GM23338 (cell line): ENCODE measurements around the gene KRTAP5-2. TPM values are rescaled to one million over a fixed set of nuclear protein-coding genes. Genes with fewer than 3 reads are reported as not detected.

Source experiments
- ATAC-seq: fragments of 200-7000 bp; cut with Tn5 transposase; 3 replicates; pipeline ENCODE4 v1.9.1; 2020
- DNase-seq: peaks from one replicate; pipeline ENCODE4 v3.0.0-alpha.2; 2015; ENCODE audit warnings: low spot score
- H2AFZ ChIP-seq: fragments of 200-600 bp; sonication (generic); 2 replicates; pipeline ENCODE4 v1.8.0; 2016; ENCODE audit warnings: antibody characterized with exemption, mild to moderate bottlenecking, moderate library complexity
- H3F3A ChIP-seq: fragments of 200-600 bp; sonication (generic); replicated peaks from 2 replicates; pipeline ENCODE4 v1.8.0; 2017; ENCODE audit warnings: antibody characterized with exemption, mixed run types, low read depth
- H3K27ac ChIP-seq: fragments of 200-600 bp; sonication (generic); 2 replicates; pipeline ENCODE4 v1.6.1; 2016; ENCODE audit warnings: low read depth
- H3K27me3 ChIP-seq: fragments of 200-600 bp; sonication (generic); 2 replicates; pipeline ENCODE4 v1.8.0; 2016; ENCODE audit warnings: mild to moderate bottlenecking, mixed run types, moderate library complexity; ENCODE audit not compliant: insufficient read depth
- H3K36me3 ChIP-seq: fragments of 200-600 bp; sonication (generic); 2 replicates; pipeline ENCODE4 v1.8.0; 2016; ENCODE audit warnings: mild to moderate bottlenecking; ENCODE audit not compliant: insufficient read depth
- H3K4me1 ChIP-seq: fragments of 200-600 bp; sonication (generic); 2 replicates; pipeline ENCODE4 v1.8.0; 2016; ENCODE audit warnings: mild to moderate bottlenecking, moderate library complexity; ENCODE audit not compliant: insufficient read depth
- H3K4me2 ChIP-seq: fragments of 200-600 bp; sonication (generic); 2 replicates; pipeline ENCODE4 v1.7.1; 2017; ENCODE audit warnings: mixed run types
- H3K4me3 ChIP-seq: fragments of 200-600 bp; sonication (generic); 2 replicates; pipeline ENCODE4 v1.6.1; 2016; ENCODE audit warnings: mixed run types
- H3K79me2 ChIP-seq: fragments of 200-600 bp; sonication (generic); replicated peaks from 2 replicates; pipeline ENCODE4 v1.8.0; 2017; ENCODE audit warnings: mild to moderate bottlenecking; ENCODE audit not compliant: insufficient read depth
- H3K9me2 ChIP-seq: fragments of 200-600 bp; sonication (generic); 2 replicates; pipeline ENCODE4 v1.8.0; 2017; ENCODE audit not compliant: insufficient read depth
- H4K20me1 ChIP-seq: fragments of 200-600 bp; sonication (generic); replicated peaks from 2 replicates; pipeline ENCODE4 v1.8.0; 2017; ENCODE audit warnings: mild to moderate bottlenecking; ENCODE audit not compliant: insufficient read depth
- H3K27ac Mint-ChIP-seq: 2 replicates; pipeline ENCODE4 v1.8.0; 2020; ENCODE audit warnings: inconsistent platforms, mild to moderate bottlenecking, moderate library complexity, mixed read lengths
- H3K27me3 Mint-ChIP-seq: 3 replicates; pipeline ENCODE4 v1.8.0; 2022; ENCODE audit warnings: low read depth, mild to moderate bottlenecking, moderate library complexity, mixed read lengths, inconsistent platforms; ENCODE audit not compliant: insufficient read depth, poor library complexity
- H3K36me3 Mint-ChIP-seq: 3 replicates; pipeline ENCODE4 v1.8.0; 2021; ENCODE audit warnings: low read depth, mild to moderate bottlenecking, inconsistent platforms, moderate library complexity, mixed read lengths
- H3K4me1 Mint-ChIP-seq: 3 replicates; pipeline ENCODE4 v1.8.0; 2020; ENCODE audit warnings: mild to moderate bottlenecking, inconsistent platforms, mixed read lengths
- H3K4me3 Mint-ChIP-seq: 3 replicates; pipeline ENCODE4 v1.8.0; 2021; ENCODE audit warnings: moderate library complexity, mild to moderate bottlenecking, inconsistent platforms, mixed read lengths
- H3K9me3 Mint-ChIP-seq: 3 replicates; pipeline ENCODE4 v1.8.0; 2020; ENCODE audit warnings: moderate library complexity, mild to moderate bottlenecking, inconsistent platforms, mixed read lengths
- EZH2phosphoT487 ChIP-seq: fragments of 200-600 bp; sonication (generic); IDR thresholded peaks from one replicate; pipeline ENCODE4 v1.8.1; 2018; ENCODE audit warnings: antibody characterized with exemption; ENCODE audit not compliant: unreplicated experiment
- NANOG ChIP-seq: IDR thresholded peaks from 2 replicates; pipeline ENCODE4 v1.6.1; 2016; ENCODE audit warnings: antibody characterized with exemption, borderline replicate concordance
- REST ChIP-seq: IDR thresholded peaks from one replicate; pipeline ENCODE4 v1.6.1; 2018; ENCODE audit warnings: antibody characterized with exemption; ENCODE audit not compliant: unreplicated experiment
- STAT1 ChIP-seq: IDR thresholded peaks from one replicate; pipeline ENCODE4 v1.6.1; 2016; ENCODE audit warnings: antibody characterized with exemption; ENCODE audit not compliant: unreplicated experiment
- ZNF114 ChIP-seq: fragments of 250-450 bp; sonication (Bioruptor Pico); IDR thresholded peaks from 2 replicates; pipeline ENCODE4 v1.5.0; 2020; ENCODE audit warnings: mild to moderate bottlenecking, moderate library complexity
- ZNF462 ChIP-seq: fragments of 250-450 bp; sonication (Bioruptor Pico); IDR thresholded peaks from 2 replicates; pipeline ENCODE4 v1.5.0; 2020; ENCODE audit warnings: mild to moderate bottlenecking, moderate library complexity
- polyA plus RNA-seq: library from polyadenylated mRNA; unstranded; fragments of >200 nt; fragmentation: Nextera tagmentation; extraction: Ambion mirVana; gene quantifications from 2 replicates; pipeline ENCODE4 v1.2.1, GENCODE V29; 2016
- total RNA-seq: library from RNA; depleted of rRNA; stranded (reverse); fragments of >200 nt; shearing (Covaris generic); gene quantifications from 2 replicates; pipeline ENCODE4 v1.2.3, GENCODE V29; 2014
- TF ChIP-seq, protein P1 (sequence below), 2 experiments: fragments of 200-600 bp in 1 of 2; sonication (generic) in 1 of 2; conservative IDR thresholded peaks; 2 replicates each; pipeline versions ENCODE4 v1.5.1 to v1.6.1; 2016 to 2017; ENCODE audit warnings: antibody characterized with exemption in 2 of 2, low read depth in 2 of 2, mild to moderate bottlenecking in 2 of 2, moderate library complexity in 1 of 2

Gene KRTAP5-2
- total and polyA plus RNA-seq, 2 experiments from 2014 or later, result not detected

DNA sequence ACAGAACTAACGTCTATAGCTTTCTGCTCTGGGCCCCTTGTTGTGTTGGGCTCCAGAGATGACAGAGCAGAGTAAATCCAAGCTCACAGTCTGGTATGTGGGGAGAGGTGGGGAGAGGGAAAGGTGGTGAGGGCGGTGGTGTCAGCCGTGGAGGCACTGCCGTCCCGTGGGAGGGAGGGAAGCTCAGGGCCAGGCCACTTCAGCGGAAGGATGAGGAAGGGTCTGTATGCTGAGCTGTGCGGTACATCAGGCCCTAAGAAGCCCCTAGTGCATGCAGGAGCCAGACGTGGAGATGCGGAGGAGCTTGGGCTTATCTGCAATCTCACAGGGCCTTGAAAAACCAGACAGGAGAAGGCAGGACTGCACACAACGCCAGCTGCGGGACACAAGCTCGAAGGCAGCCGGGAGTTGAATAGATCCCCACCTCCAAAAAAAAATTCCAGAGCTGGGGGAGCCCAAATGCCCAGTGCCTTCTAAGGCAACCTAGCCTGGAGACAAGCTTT, 33.0 kb upstream of the KRTAP5-2 start:
- Histone ChIP-seq H3K9me2 (no peaks in the 10 kb centered on the region), H3K27ac (no peak overlapping the region), H3K4me1 (peaks cover 3% of the 10 kb centered on the region; the same call in 1 of the 2 replicates), H4K20me1 (no peaks in the 10 kb centered on the region), H3K27me3 (no peaks in the 10 kb centered on the region), H3K36me3 (no peaks in the 10 kb centered on the region), H3F3A (no peaks in the 10 kb centered on the region), H2AFZ (no peak overlapping the region), H3K4me3 (no peak overlapping the region), H3K79me2 (no peaks in the 10 kb centered on the region), H3K4me2 (no peak overlapping the region)
- Mint-ChIP-seq H3K4me1 (peaks cover 4% of the 10 kb centered on the region; the same call in 1 of the 3 replicates), H3K36me3 (no peaks in the 10 kb centered on the region; the same call in 2 of the 3 replicates), H3K27ac (no peak overlapping the region), H3K27me3 (peaks cover 27% of the 10 kb centered on the region), H3K4me3 (no peak overlapping the region; the same call in 2 of the 3 replicates), H3K9me3 (no peaks in the 10 kb centered on the region)
- DNase-seq, result no peak
- no peak for ATAC-seq
- TF ChIP-seq, protein P1, sequence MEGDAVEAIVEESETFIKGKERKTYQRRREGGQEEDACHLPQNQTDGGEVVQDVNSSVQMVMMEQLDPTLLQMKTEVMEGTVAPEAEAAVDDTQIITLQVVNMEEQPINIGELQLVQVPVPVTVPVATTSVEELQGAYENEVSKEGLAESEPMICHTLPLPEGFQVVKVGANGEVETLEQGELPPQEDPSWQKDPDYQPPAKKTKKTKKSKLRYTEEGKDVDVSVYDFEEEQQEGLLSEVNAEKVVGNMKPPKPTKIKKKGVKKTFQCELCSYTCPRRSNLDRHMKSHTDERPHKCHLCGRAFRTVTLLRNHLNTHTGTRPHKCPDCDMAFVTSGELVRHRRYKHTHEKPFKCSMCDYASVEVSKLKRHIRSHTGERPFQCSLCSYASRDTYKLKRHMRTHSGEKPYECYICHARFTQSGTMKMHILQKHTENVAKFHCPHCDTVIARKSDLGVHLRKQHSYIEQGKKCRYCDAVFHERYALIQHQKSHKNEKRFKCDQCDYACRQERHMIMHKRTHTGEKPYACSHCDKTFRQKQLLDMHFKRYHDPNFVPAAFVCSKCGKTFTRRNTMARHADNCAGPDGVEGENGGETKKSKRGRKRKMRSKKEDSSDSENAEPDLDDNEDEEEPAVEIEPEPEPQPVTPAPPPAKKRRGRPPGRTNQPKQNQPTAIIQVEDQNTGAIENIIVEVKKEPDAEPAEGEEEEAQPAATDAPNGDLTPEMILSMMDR (conservative IDR thresholded peaks at IDR 0.05; ENCODE audit: low read depth in 2 of 2), result no peak
- TF ChIP-seq NANOG, result no peak
- no peak for TF ChIP-seq ZNF114 (CRISPR knock-in tag)
- no peak for TF ChIP-seq ZNF462 (CRISPR knock-in tag)
- TF ChIP-seq STAT1, result no peak
- no peak for TF ChIP-seq REST
- TF ChIP-seq EZH2phosphoT487, result no peak
